ENCODE data around the gene PPP2R2D. TPM values are rescaled to one million over a fixed set of nuclear protein-coding genes. Genes with fewer than 3 reads are reported as not detected.

The PPP2R2D gene
- polyA plus RNA-seq, 1 experiment: 27.2 TPM

- DNase-seq (ENCODE audit: low read depth, low spot score): no peak
- no peak for TF ChIP-seq CTCF (IDR thresholded peaks at IDR 0.05; ENCODE audit: low read depth, low read length)
- ChIA-PET POLR2A (interaction anchor here (1.4 kb wide), 1 partner anchor 151 kb away, joined by 3 read pairs; no protein-coding TSS in a partner anchor), CTCF (no interaction called here)
- Histone ChIP-seq H3K4me3 (ENCODE audit: low read depth, low read length) (no peak overlapping the region), H3K27ac (ENCODE audit: low read depth, low read length) (no peak overlapping the region), H3K27me3 (ENCODE audit: control insufficient read depth, insufficient read depth, low read length) (peaks cover 10% of the 10 kb centered on the region), H3K9me3 (ENCODE audit: control insufficient read depth, insufficient read depth, low read length) (peaks cover 3% of the 10 kb centered on the region; the same call in 1 of the 2 replicates)
Measured at GRCh38 chr10:131872011-131872826, 28.6 kb upstream of the PPP2R2D start.

- ChIA-PET POLR2A (interaction anchor here (1.4 kb wide), 1 partner anchor 150 kb away, joined by 3 read pairs; no protein-coding TSS in a partner anchor), CTCF (interaction anchor here (1.0 kb wide), 1 partner anchor 150 kb away, joined by 4 read pairs; no protein-coding TSS in a partner anchor)
- no peak for TF ChIP-seq CTCF (IDR thresholded peaks at IDR 0.05; ENCODE audit: low read depth, low read length)
- DNase-seq (ENCODE audit: low read depth, low spot score): no peak
- peaks cover 10% of the 10 kb centered on the region for H3K27me3 ChIP-seq (ENCODE audit: control insufficient read depth, insufficient read depth, low read length)
- H3K27ac ChIP-seq (ENCODE audit: low read depth, low read length): no peak overlapping the region
- H3K4me3 ChIP-seq (ENCODE audit: low read depth, low read length): no peak overlapping the region
- H3K9me3 ChIP-seq (ENCODE audit: control insufficient read depth, insufficient read depth, low read length): peaks cover 3% of the 10 kb centered on the region; the same call in 1 of the 2 replicates
Measured at GRCh38 chr10:131872827-131873375, 27.9 kb upstream of the PPP2R2D start.

GRCh38 chr10:131874991-131875451 lies 25.8 kb upstream of the PPP2R2D start:
- H3K27ac ChIP-seq (ENCODE audit: low read depth, low read length): no peak overlapping the region
- ChIA-PET CTCF (interaction anchor here (0.6 to 2.4 kb wide), 9 partner anchors 11 to 1690 kb away, joined by 3 to 26 read pairs (median 6); no protein-coding TSS in a partner anchor), POLR2A (interaction anchor here (0.6 kb wide), 1 partner anchor 1677 kb away, joined by 3 read pairs; no protein-coding TSS in a partner anchor)
- peak; percentile 78 for TF ChIP-seq CTCF (IDR thresholded peaks at IDR 0.05; ENCODE audit: low read depth, low read length)
- H3K9me3 ChIP-seq (ENCODE audit: control insufficient read depth, insufficient read depth, low read length): no peaks in the 10 kb centered on the region; the same call in 1 of the 2 replicates
- H3K4me3 ChIP-seq (ENCODE audit: low read depth, low read length): no peak overlapping the region
- peak; percentile 52 for DNase-seq (ENCODE audit: low read depth, low spot score)
- peaks cover 14% of the 10 kb centered on the region for H3K27me3 ChIP-seq (ENCODE audit: control insufficient read depth, insufficient read depth, low read length)

GRCh38 chr10:131875501-131875900 lies 25.3 kb upstream of the PPP2R2D start:
- TF ChIP-seq CTCF (IDR thresholded peaks at IDR 0.05; ENCODE audit: low read depth, low read length): no peak
- Histone ChIP-seq H3K27me3 (ENCODE audit: control insufficient read depth, insufficient read depth, low read length) (peaks cover 12% of the 10 kb centered on the region), H3K9me3 (ENCODE audit: control insufficient read depth, insufficient read depth, low read length) (no peaks in the 10 kb centered on the region), H3K4me3 (ENCODE audit: low read depth, low read length) (no peak overlapping the region), H3K27ac (ENCODE audit: low read depth, low read length) (no peak overlapping the region)
- ChIA-PET CTCF (interaction anchor here (0.6 to 2.4 kb wide), 8 partner anchors 10 to 1690 kb away, joined by 3 to 26 read pairs (median 6); no protein-coding TSS in a partner anchor), POLR2A (interaction anchor here (0.6 kb wide), 1 partner anchor 1677 kb away, joined by 3 read pairs; no protein-coding TSS in a partner anchor)
- DNase-seq (ENCODE audit: low read depth, low spot score): no peak
